Measurements from ENCODE around the gene EIF2S1. TPM values are rescaled to one million over a fixed set of nuclear protein-coding genes. Genes with fewer than 3 reads are reported as not detected.

The EIF2S1 gene
- total RNA-seq, 2 donors from 2014 or later: 74.9 to 126 TPM

DNA sequence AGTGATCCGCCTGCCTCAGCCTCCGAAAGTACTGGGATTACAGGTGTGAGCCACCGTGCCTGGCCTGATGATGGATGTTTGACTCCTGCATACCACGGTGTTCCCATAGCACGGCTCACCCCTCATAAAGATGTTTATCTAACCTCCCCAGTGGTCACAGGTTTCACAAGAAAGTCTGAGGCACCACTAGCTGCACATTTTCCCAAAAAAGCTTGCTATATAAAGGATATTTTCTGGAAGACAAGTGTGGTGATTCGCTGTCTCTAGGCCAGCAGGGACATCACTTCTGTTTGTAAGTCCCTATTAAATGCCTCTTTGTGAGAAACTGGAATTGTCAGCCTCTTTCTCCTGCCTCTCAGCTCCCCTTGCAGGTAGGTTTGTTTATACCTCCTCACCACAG is 33.6 kb downstream of the EIF2S1 start:
- Histone ChIP-seq H3K27me3 (replicated peaks; ENCODE audit: insufficient read depth) (no peaks in the 10 kb centered on the region), H3K36me3 (no peaks in the 10 kb centered on the region), H3K4me1 (ENCODE audit: control insufficient read depth in 1 of 2, low read depth in 2 of 2) (no peaks in the 10 kb centered on the region), H3K4me3 (no peak overlapping the region), H3K9me3 (no peaks in the 10 kb centered on the region), H3K27ac (no peak overlapping the region)
- ATAC-seq (ENCODE audit: insufficient number of reproducible peaks, low FRiP score, low read depth): no peak
- DNase-seq (ENCODE audit: low spot score): no peak
- TF ChIP-seq, protein P1, sequence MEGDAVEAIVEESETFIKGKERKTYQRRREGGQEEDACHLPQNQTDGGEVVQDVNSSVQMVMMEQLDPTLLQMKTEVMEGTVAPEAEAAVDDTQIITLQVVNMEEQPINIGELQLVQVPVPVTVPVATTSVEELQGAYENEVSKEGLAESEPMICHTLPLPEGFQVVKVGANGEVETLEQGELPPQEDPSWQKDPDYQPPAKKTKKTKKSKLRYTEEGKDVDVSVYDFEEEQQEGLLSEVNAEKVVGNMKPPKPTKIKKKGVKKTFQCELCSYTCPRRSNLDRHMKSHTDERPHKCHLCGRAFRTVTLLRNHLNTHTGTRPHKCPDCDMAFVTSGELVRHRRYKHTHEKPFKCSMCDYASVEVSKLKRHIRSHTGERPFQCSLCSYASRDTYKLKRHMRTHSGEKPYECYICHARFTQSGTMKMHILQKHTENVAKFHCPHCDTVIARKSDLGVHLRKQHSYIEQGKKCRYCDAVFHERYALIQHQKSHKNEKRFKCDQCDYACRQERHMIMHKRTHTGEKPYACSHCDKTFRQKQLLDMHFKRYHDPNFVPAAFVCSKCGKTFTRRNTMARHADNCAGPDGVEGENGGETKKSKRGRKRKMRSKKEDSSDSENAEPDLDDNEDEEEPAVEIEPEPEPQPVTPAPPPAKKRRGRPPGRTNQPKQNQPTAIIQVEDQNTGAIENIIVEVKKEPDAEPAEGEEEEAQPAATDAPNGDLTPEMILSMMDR (IDR thresholded peaks at IDR 0.05): no peak

GRCh38 chr14:67395086-67395875 is 35.2 kb downstream of the EIF2S1 start:
- no peak for ATAC-seq (ENCODE audit: insufficient number of reproducible peaks, low FRiP score, low read depth)
- TF ChIP-seq, protein P1 (IDR thresholded peaks at IDR 0.05): no peak

GRCh38 chr14:67395876-67396189 is 35.7 kb downstream of the EIF2S1 start:
- DNase-seq (ENCODE audit: low spot score) (no peak), ATAC-seq (ENCODE audit: insufficient number of reproducible peaks, low FRiP score, low read depth) (no peak)
- H3K27me3 ChIP-seq (replicated peaks; ENCODE audit: insufficient read depth): no peaks in the 10 kb centered on the region
- no peak overlapping the region for H3K4me3 ChIP-seq
- TF ChIP-seq, protein P1 (IDR thresholded peaks at IDR 0.05): no peak
- H3K9me3 ChIP-seq: no peaks in the 10 kb centered on the region
- H3K36me3 ChIP-seq: no peaks in the 10 kb centered on the region
- no peak overlapping the region for H3K27ac ChIP-seq
- no peaks in the 10 kb centered on the region for H3K4me1 ChIP-seq (ENCODE audit: control insufficient read depth in 1 of 2, low read depth in 2 of 2)

More at GRCh38 chr14:67395086-67395875, 35.2 kb downstream of the EIF2S1 start:
- no peak for DNase-seq (ENCODE audit: low spot score)
- Histone ChIP-seq H3K27ac (no peak overlapping the region), H3K9me3 (no peaks in the 10 kb centered on the region), H3K36me3 (no peaks in the 10 kb centered on the region), H3K4me1 (ENCODE audit: control insufficient read depth in 1 of 2, low read depth in 2 of 2) (no peaks in the 10 kb centered on the region), H3K27me3 (replicated peaks; ENCODE audit: insufficient read depth) (no peaks in the 10 kb centered on the region), H3K4me3 (no peak overlapping the region)

DNA sequence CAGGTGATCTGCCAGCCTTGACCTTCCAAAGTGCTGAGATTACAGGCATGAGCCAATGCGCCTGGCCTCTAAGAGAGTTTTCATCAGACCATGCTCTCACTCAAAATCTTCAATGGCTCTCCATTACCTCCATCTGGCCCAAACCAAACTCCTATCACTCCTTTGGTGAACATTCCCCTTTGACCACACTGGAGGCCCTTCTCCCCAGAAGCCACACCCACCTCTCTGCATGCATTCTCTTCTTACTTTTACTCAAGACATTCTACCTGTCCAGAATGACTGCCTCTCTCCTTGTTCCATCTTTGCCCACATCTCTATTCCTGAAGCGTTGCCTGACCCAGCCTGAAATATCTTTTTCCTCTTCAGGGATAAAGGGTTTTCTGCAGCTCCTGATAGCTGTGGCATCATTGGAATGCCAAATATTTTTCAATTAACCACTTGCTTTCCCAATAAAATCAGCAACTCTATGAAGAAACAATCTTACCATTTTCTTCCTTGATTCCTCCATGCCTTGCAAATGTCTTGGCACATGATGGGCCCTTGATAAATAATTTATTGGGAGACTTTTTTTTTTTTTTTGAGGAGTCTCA is 36.3 kb downstream of the EIF2S1 start:
- Histone ChIP-seq H3K4me3 (no peak overlapping the region), H3K9me3 (no peaks in the 10 kb centered on the region), H3K27me3 (replicated peaks; ENCODE audit: insufficient read depth) (no peaks in the 10 kb centered on the region), H3K4me1 (ENCODE audit: control insufficient read depth in 1 of 2, low read depth in 2 of 2) (no peaks in the 10 kb centered on the region), H3K27ac (no peak overlapping the region), H3K36me3 (no peaks in the 10 kb centered on the region)
- DNase-seq (ENCODE audit: low spot score): no peak
- TF ChIP-seq, protein P1 (IDR thresholded peaks at IDR 0.05): no peak
- ATAC-seq (ENCODE audit: insufficient number of reproducible peaks, low FRiP score, low read depth): no peak

- Histone ChIP-seq H3K27ac (no peak overlapping the region), H3K36me3 (no peaks in the 10 kb centered on the region), H3K4me1 (ENCODE audit: control insufficient read depth in 1 of 2, low read depth in 2 of 2) (no peaks in the 10 kb centered on the region), H3K27me3 (replicated peaks; ENCODE audit: insufficient read depth) (no peaks in the 10 kb centered on the region), H3K9me3 (no peaks in the 10 kb centered on the region), H3K4me3 (no peak overlapping the region)
- DNase-seq (ENCODE audit: low spot score): no peak
- TF ChIP-seq, protein P1 (IDR thresholded peaks at IDR 0.05): no peak
- no peak for ATAC-seq (ENCODE audit: insufficient number of reproducible peaks, low FRiP score, low read depth)
These were observed 37.4 kb downstream of the EIF2S1 start for GRCh38 chr14:67397536-67397935.

All from thoracic aorta (tissue), 2 donors.